ENCODE data around the gene CELF4. TPM values are rescaled to one million over a fixed set of nuclear protein-coding genes. Genes with fewer than 3 reads are reported as not detected.

The CELF4 gene
- total and polyA plus RNA-seq, 10 of the 15 experiments (the other 5 are each of a cell fraction or from before 2014, with no cell fraction given): 0.03 to 0.32 TPM; not detected in 8

DNA sequence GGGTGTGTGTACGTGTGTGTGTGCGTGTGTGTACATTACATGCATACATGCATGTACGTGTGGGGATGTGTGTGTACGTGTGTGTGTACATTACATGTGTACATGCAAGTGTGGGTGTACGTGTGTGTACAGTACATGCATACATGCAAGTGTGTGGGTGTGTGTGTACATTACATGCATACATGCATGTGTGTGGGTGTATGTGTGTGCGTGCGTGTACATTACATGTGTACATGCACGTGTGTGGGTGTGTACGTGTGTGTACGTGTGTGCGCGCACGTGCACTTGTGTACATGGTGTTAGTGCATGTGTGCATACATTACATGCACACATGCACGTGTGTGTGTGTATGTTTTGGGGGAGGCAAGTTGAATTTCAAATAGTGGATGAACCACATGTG, 300.6 kb downstream of the CELF4 start:
- no peak overlapping the region for H3K4me3 ChIP-seq
- H3K79me2 ChIP-seq (ENCODE audit: control insufficient read depth, insufficient read depth, low read length): no peaks in the 10 kb centered on the region
- 24% methylated on average over 14 of the region's 14 CpGs for WGBS (ENCODE audit: insufficient coverage, insufficient replicate concordance, low lambda C conversion rate, missing lambda C conversion rate)
- no peak overlapping the region for H2AFZ ChIP-seq (ENCODE audit: control insufficient read depth, low read depth, low read length)
- ChIA-PET CTCF (no interaction called here), POLR2A (no interaction called here), RAD21 (ENCODE audit: unreplicated experiment) (no interaction called here), SMC1A (ENCODE audit: uncharacterized antibody, unreplicated experiment) (no interaction called here)
- in situ Hi-C loops (cut with MboI): no loop called here
- no peak overlapping the region for H3K27ac ChIP-seq (ENCODE audit: control insufficient read depth, insufficient read depth)
- no peaks in the 10 kb centered on the region for H4K20me1 ChIP-seq (ENCODE audit: control insufficient read depth, insufficient read depth)
- no peak for TF ChIP-seq SREBF2 (IDR thresholded peaks at IDR 0.05; ENCODE audit: low read length)
- TF ChIP-seq RAD21 (IDR thresholded peaks at IDR 0.05; ENCODE audit: insufficient read depth, low read depth, low read length): no peak
- DNase-seq (ENCODE audit: low read depth, low spot score): no peak
- no TSS peak for BruUV-seq (replicated peaks)
- no peak for FAIRE-seq
- no peaks in the 10 kb centered on the region for H3K36me3 ChIP-seq (ENCODE audit: control insufficient read depth in 2 of 2, insufficient read depth in 2 of 2, low read length in 1 of 2)
- no peak overlapping the region for H3K4me2 ChIP-seq (ENCODE audit: control insufficient read depth, insufficient read depth)
- no peaks in the 10 kb centered on the region for H3K27me3 ChIP-seq (replicated peaks in 1 of 2; ENCODE audit: control insufficient read depth in 2 of 2, insufficient read depth in 2 of 2, low read length in 1 of 2)
- H3K4me1 ChIP-seq (ENCODE audit: control insufficient read depth, insufficient read depth, low read length): no peaks in the 10 kb centered on the region
- no peaks in the 10 kb centered on the region for H3K9me3 ChIP-seq (replicated peaks; ENCODE audit: control insufficient read depth, insufficient read depth, low read length)
- H3K9ac ChIP-seq (ENCODE audit: control insufficient read depth, insufficient read depth, low read length): no peak overlapping the region
- no peak for ATAC-seq
- intact Hi-C loops (cut with micrococcal nuclease; ENCODE audit: unreplicated experiment): no loop called here

- in situ Hi-C loops (cut with MboI) (no loop called here), intact Hi-C loops (cut with micrococcal nuclease; ENCODE audit: unreplicated experiment) (no loop called here)
- no peaks in the 10 kb centered on the region for H4K20me1 ChIP-seq (ENCODE audit: control insufficient read depth, insufficient read depth)
- no peak overlapping the region for H3K4me3 ChIP-seq
- SMC1A ChIA-PET (ENCODE audit: uncharacterized antibody, unreplicated experiment): no interaction called here
- H3K36me3 ChIP-seq (ENCODE audit: control insufficient read depth in 2 of 2, insufficient read depth in 2 of 2, low read length in 1 of 2): no peaks in the 10 kb centered on the region
- no peaks in the 10 kb centered on the region for H3K9me3 ChIP-seq (replicated peaks; ENCODE audit: control insufficient read depth, insufficient read depth, low read length)
- BruUV-seq (replicated peaks): no TSS peak
- H3K9ac ChIP-seq (ENCODE audit: control insufficient read depth, insufficient read depth, low read length): no peak overlapping the region
- H3K4me2 ChIP-seq (ENCODE audit: control insufficient read depth, insufficient read depth): no peak overlapping the region
- FAIRE-seq: no peak
- H3K79me2 ChIP-seq (ENCODE audit: control insufficient read depth, insufficient read depth, low read length): no peaks in the 10 kb centered on the region
- ATAC-seq: no peak
- H3K27ac ChIP-seq (ENCODE audit: control insufficient read depth, insufficient read depth): no peak overlapping the region
- no peaks in the 10 kb centered on the region; a peak in 1 of 4 replicates for H3K27me3 ChIP-seq (replicated peaks in 1 of 2; ENCODE audit: control insufficient read depth in 2 of 2, insufficient read depth in 2 of 2, low read length in 1 of 2)
- CTCF ChIA-PET: no interaction called here
- H2AFZ ChIP-seq (ENCODE audit: control insufficient read depth, low read depth, low read length): no peak overlapping the region
- TF ChIP-seq CHD1 (IDR thresholded peaks at IDR 0.05; ENCODE audit: low read depth, low read length) (no peak), BMI1 (IDR thresholded peaks at IDR 0.05; ENCODE audit: borderline replicate concordance) (no peak), PBX3 (IDR thresholded peaks at IDR 0.05; ENCODE audit: insufficient replicate concordance, low read depth, low read length) (no peak)
- POLR2A ChIA-PET: no interaction called here
- RAD21 ChIA-PET (ENCODE audit: unreplicated experiment): no interaction called here
- WGBS (ENCODE audit: insufficient coverage, insufficient replicate concordance, low lambda C conversion rate, missing lambda C conversion rate): 57% methylated on average over 8 of the region's 8 CpGs
- H3K4me1 ChIP-seq (ENCODE audit: control insufficient read depth, insufficient read depth, low read length): no peaks in the 10 kb centered on the region
- no peak for DNase-seq (ENCODE audit: low read depth, low spot score)
These were observed 303.6 kb downstream of the CELF4 start for GRCh38 chr18:37261988-37262387.

All from GM12878 (cell line).